A549 (cell line): ENCODE results near the gene PRR3. TPM values are rescaled to one million over a fixed set of nuclear protein-coding genes. Genes with fewer than 3 reads are reported as not detected.

ENCODE experiments used
- ATAC-seq, 2 experiments: fragments of 200-7000 bp in 1 of 2; fragments of >200 bp in 1 of 2; cut with Nextera tagmentation in 1 of 2; cut with Tn5 transposase in 1 of 2; 3 replicates each; pipeline versions ENCODE4 v1.8.0 to v1.9.1; 2018 to 2020; ENCODE audit warnings: mild to moderate bottlenecking in 1 of 2, moderate library complexity in 1 of 2
- CTCF ChIA-PET: fragments of 300-600 bp; sonication (Branson Sonifier 250); formaldehyde crosslinking; extraction: SDS; loops from one replicate; lab custom pipeline; 2021; ENCODE audit warnings: antibody characterized with exemption, inconsistent platforms; lab: Yijun Ruan, JAX
- POLR2A ChIA-PET: fragments of 350-600 bp; formaldehyde crosslinking; extraction: SDS; loops from one replicate; lab custom pipeline; 2021; ENCODE audit warnings: antibody characterized with exemption, inconsistent platforms; lab: Yijun Ruan, JAX
- DNase-seq, 2 experiments: peaks; one replicate each; pipeline versions ENCODE4 v3.0.0 to v3.0.0-alpha.2; 2011 to 2016; ENCODE audit warnings: low read depth in 1 of 2, low spot score in 1 of 2
- FAIRE-seq: peaks from 2 replicates; lab custom pipeline; 2011; peaks lifted over from hg19 to GRCh38; lab: Jason Lieb, UNC
- H3K27ac ChIP-seq, 2 experiments: fragments of >200 bp; sonication (Bioruptor Twin); formaldehyde crosslinking; 3 replicates each; pipeline ENCODE4 v1.5.1; 2016 to 2017
- H3K4me1 ChIP-seq: fragments of >200 bp; sonication (Bioruptor Twin); formaldehyde crosslinking; 3 replicates; pipeline ENCODE4 v1.6.1; 2016
- H3K4me2 ChIP-seq: fragments of >200 bp; sonication (Bioruptor Twin); formaldehyde crosslinking; 3 replicates; pipeline ENCODE4 v1.6.1; 2016
- H3K4me3 ChIP-seq: fragments of >200 bp; sonication (Bioruptor Twin); formaldehyde crosslinking; 3 replicates; pipeline ENCODE4 v1.5.1; 2016
- H3K9me3 ChIP-seq: fragments of >200 bp; sonication (Bioruptor Twin); formaldehyde crosslinking; 3 replicates; pipeline ENCODE4 v1.6.1; 2016
- BCL3 ChIP-seq: fragments of >200 bp; sonication (Bioruptor Twin); formaldehyde crosslinking; IDR thresholded peaks from 3 replicates; pipeline ENCODE4 v1.6.1; 2016
- CBX2 ChIP-seq: fragments of 200-600 bp; sonication (generic); IDR thresholded peaks from 2 replicates; pipeline ENCODE4 v1.6.1; 2016; ENCODE audit warnings: low read depth, mild to moderate bottlenecking, borderline replicate concordance
- CEBPB ChIP-seq, 2 experiments: fragments of >200 bp in 1 of 2; sonication (Bioruptor Twin) in 1 of 2; formaldehyde crosslinking in 1 of 2; IDR thresholded peaks; 2 replicates each; pipeline ENCODE4 v1.6.1; 2012 to 2016
- CHD4 ChIP-seq: fragments of 200-600 bp; sonication (generic); IDR thresholded peaks from 2 replicates; pipeline ENCODE4 v1.6.1; 2016; ENCODE audit warnings: antibody characterized with exemption, mild to moderate bottlenecking, borderline replicate concordance
- E2F6 ChIP-seq: IDR thresholded peaks from 2 replicates; pipeline ENCODE4 v1.6.1; 2012; ENCODE audit warnings: low read depth, borderline replicate concordance
- EHF ChIP-seq: fragments of 250-450 bp; sonication (Bioruptor Pico); IDR thresholded peaks from 2 replicates; pipeline ENCODE4 v1.5.0; 2020; ENCODE audit warnings: mild to moderate bottlenecking
- ELK1 ChIP-seq: fragments of 150-350 bp; IDR thresholded peaks from 2 replicates; pipeline ENCODE4 v1.6.1; 2014; ENCODE audit warnings: low read depth, mild to moderate bottlenecking, low read length
- FOSB ChIP-seq: fragments of 250-450 bp; sonication (Bioruptor Pico); IDR thresholded peaks from 2 replicates; pipeline ENCODE4 v1.5.0; 2020; ENCODE audit warnings: mild to moderate bottlenecking, moderate library complexity
- FOSL2 ChIP-seq, 2 experiments: fragments of 450-650 bp in 1 of 2; fragments of >200 bp in 1 of 2; sonication (Bioruptor Twin) in 1 of 2; formaldehyde crosslinking; IDR thresholded peaks; 2 replicates each; pipeline versions ENCODE4 v1.5.0 to v1.6.1; 2016 to 2020; ENCODE audit warnings: mild to moderate bottlenecking in 1 of 2, moderate library complexity in 1 of 2
- HDAC2 ChIP-seq: fragments of 200-600 bp; sonication (generic); IDR thresholded peaks from 2 replicates; pipeline ENCODE4 v1.6.1; 2016
- HES2 ChIP-seq: fragments of >200 bp; sonication (Bioruptor Twin); formaldehyde crosslinking; IDR thresholded peaks from 2 replicates; pipeline ENCODE4 v1.6.1; 2016
- HEYL ChIP-seq: fragments of 250-450 bp; sonication (Bioruptor Pico); IDR thresholded peaks from 2 replicates; pipeline ENCODE4 v1.8.0; 2021; ENCODE audit warnings: mild to moderate bottlenecking, moderate library complexity
- HOXA7 ChIP-seq: fragments of 250-450 bp; sonication (Bioruptor Pico); IDR thresholded peaks from 2 replicates; pipeline ENCODE4 v1.5.0; 2020; ENCODE audit warnings: mild to moderate bottlenecking, moderate library complexity
- KDM1A ChIP-seq: fragments of 200-600 bp; sonication (generic); IDR thresholded peaks from 2 replicates; pipeline ENCODE4 v1.6.1; 2016; ENCODE audit warnings: low read depth, mild to moderate bottlenecking
- KDM5A ChIP-seq: fragments of 200-600 bp; sonication (generic); IDR thresholded peaks from 2 replicates; pipeline ENCODE4 v1.6.1; 2016; ENCODE audit warnings: antibody characterized with exemption, mild to moderate bottlenecking
- MAX ChIP-seq: IDR thresholded peaks from 2 replicates; pipeline ENCODE4 v1.6.1; 2012
- NFE2L2 ChIP-seq: fragments of 150-350 bp; conservative IDR thresholded peaks from 2 replicates; pipeline ENCODE4 v1.6.1; 2014; ENCODE audit warnings: low read length
- NPAS2 ChIP-seq: fragments of 250-450 bp; sonication (Bioruptor Pico); IDR thresholded peaks from 2 replicates; pipeline ENCODE4 v1.8.0; 2022; ENCODE audit warnings: mild to moderate bottlenecking, moderate library complexity, borderline replicate concordance
- NR3C1 ChIP-seq: fragments of >200 bp; sonication (Bioruptor Twin); formaldehyde crosslinking; IDR thresholded peaks from 3 replicates; pipeline ENCODE4 v1.6.1; 2017
- RAD21 ChIP-seq, 2 experiments: fragments of >200 bp in 1 of 2; sonication (Bioruptor Twin) in 1 of 2; formaldehyde crosslinking in 1 of 2; IDR thresholded peaks in 1 of 2; conservative IDR thresholded peaks in 1 of 2; 2 replicates in 1 of 2; 3 replicates in 1 of 2; pipeline ENCODE4 v1.6.1; 2012 to 2018; ENCODE audit warnings: inconsistent platforms in 1 of 2
- RARB ChIP-seq: fragments of 250-450 bp; sonication (Bioruptor Pico); IDR thresholded peaks from 2 replicates; pipeline ENCODE4 v1.8.0; 2021; ENCODE audit warnings: mild to moderate bottlenecking, moderate library complexity
- RCOR1 ChIP-seq: fragments of 150-350 bp; IDR thresholded peaks from 2 replicates; pipeline ENCODE4 v1.6.1; 2014; ENCODE audit warnings: antibody characterized with exemption, low read length, low read depth
- RFX5 ChIP-seq: fragments of 450-650 bp; IDR thresholded peaks from 2 replicates; pipeline ENCODE4 v1.7.1; 2014; ENCODE audit warnings: antibody characterized with exemption, mild to moderate bottlenecking, moderate library complexity
- RNF2 ChIP-seq: fragments of 200-600 bp; sonication (generic); IDR thresholded peaks from 2 replicates; pipeline ENCODE4 v1.6.1; 2016; ENCODE audit warnings: low read depth, mild to moderate bottlenecking, antibody characterized with exemption, moderate library complexity, borderline replicate concordance
- SREBF2 ChIP-seq: fragments of 450-650 bp; IDR thresholded peaks from 2 replicates; pipeline ENCODE4 v1.6.1; 2014; ENCODE audit warnings: mild to moderate bottlenecking, moderate library complexity
- TFCP2L1 ChIP-seq: fragments of 250-450 bp; sonication (Bioruptor Pico); IDR thresholded peaks from 2 replicates; pipeline ENCODE4 v1.5.0; 2021; ENCODE audit warnings: mild to moderate bottlenecking
- TP53 ChIP-seq: fragments of 250-450 bp; sonication (Bioruptor Pico); IDR thresholded peaks from 2 replicates; pipeline ENCODE4 v1.5.0; 2021; ENCODE audit warnings: mild to moderate bottlenecking, moderate library complexity
- USF2 ChIP-seq: fragments of 450-650 bp; IDR thresholded peaks from 2 replicates; pipeline ENCODE4 v1.6.1; 2014; ENCODE audit warnings: antibody characterized with exemption
- ZSCAN20 ChIP-seq: fragments of 250-450 bp; sonication (Bioruptor Pico); IDR thresholded peaks from 2 replicates; pipeline ENCODE4 v1.8.0; 2022; ENCODE audit warnings: mild to moderate bottlenecking, moderate library complexity
- WGBS: methylation state at CpG from one replicate; pipeline ENCODE4 v1.1.6; 2017; ENCODE audit errors: missing lambda C conversion rate; 5-methylcytosine and 5-hydroxymethylcytosine counted together
- polyA plus RNA-seq, 4 experiments: library from polyadenylated mRNA; depleted of rRNA in 3 of 4; stranded (reverse); fragments of >200 nt; fragmentation: RNase III in 1 of 4; extraction: RNeasy Plus Mini Kit Qiagen cat#74134 plus additional on column Dnase treatment in 1 of 4; gene quantifications; 2 replicates in 3 of 4; 3 replicates in 1 of 4; pipeline ENCODE4 v1.2.3, GENCODE V29; 2011 to 2017

The PRR3 gene
- polyA plus RNA-seq, 2 of the 4 experiments (the other 2 are of a cell fraction): 13.8 to 24.1 TPM

- TF ChIP-seq NPAS2 (CRISPR knock-in tag) (no peak), NR3C1 (no peak), RFX5 (no peak), CBX2 (no peak), FOSB (CRISPR knock-in tag) (no peak), MAX (no peak), CEBPB (IDR thresholded peaks at IDR 0.05) (no peak)
Observed at GRCh38 chr6:30610065-30610464, 53.0 kb downstream of the PRR3 start (continued).

GRCh38 chr6:30611150-30611855 is 54.2 kb downstream of the PRR3 start:
- Histone ChIP-seq H3K9me3 (no peaks in the 10 kb centered on the region), H3K4me1 (peaks cover 33% of the 10 kb centered on the region), H3K4me3 (no peak overlapping the region), H3K27ac (no peak overlapping the region), H3K4me2 (no peak overlapping the region)
- FAIRE-seq: no peak
- POLR2A ChIA-PET: no interaction called here
- 87% methylated on average over 9 of the region's 9 CpGs for WGBS
- no peak for DNase-seq
- ATAC-seq: no peak
- TF ChIP-seq SREBF2: no peak
- TF ChIP-seq ELK1: no peak
- TF ChIP-seq CHD4: no peak
- TF ChIP-seq RARB (CRISPR knock-in tag): no peak
- no peak for TF ChIP-seq ZSCAN20 (CRISPR knock-in tag)
- TF ChIP-seq HEYL: no peak
- TF ChIP-seq FOSL2 (IDR thresholded peaks at IDR 0.05): no peak
- TF ChIP-seq FOSL2 (CRISPR knock-in tag; IDR thresholded peaks at IDR 0.05): no peak
- no peak for TF ChIP-seq HDAC2
- no peak for TF ChIP-seq EHF (CRISPR knock-in tag)
- TF ChIP-seq TFCP2L1: no peak
- no peak for TF ChIP-seq TP53
- TF ChIP-seq USF2: no peak
- no peak for TF ChIP-seq MAX
- no peak for TF ChIP-seq HES2
- no peak for TF ChIP-seq KDM1A
- TF ChIP-seq KDM5A: no peak
- CTCF ChIA-PET: interaction anchor here (0.8 to 3.7 kb wide), 6 partner anchors 13 to 129 kb away, joined by 4 to 16 read pairs (median 4); no protein-coding TSS in a partner anchor

- 85% methylated on average over 2 of the region's 2 CpGs for WGBS
- Histone ChIP-seq H3K27ac (no peak overlapping the region), H3K4me3 (no peak overlapping the region), H3K4me1 (peaks cover 33% of the 10 kb centered on the region), H3K4me2 (no peak overlapping the region), H3K9me3 (no peaks in the 10 kb centered on the region)
- TF ChIP-seq NFE2L2 (no peak), E2F6 (no peak), FOSL2 (IDR thresholded peaks at IDR 0.05) (no peak), FOSL2 (CRISPR knock-in tag; IDR thresholded peaks at IDR 0.05) (no peak), CBX2 (no peak), FOSB (CRISPR knock-in tag) (no peak), RARB (CRISPR knock-in tag) (no peak), HOXA7 (CRISPR knock-in tag) (no peak), RNF2 (no peak), RAD21 (conservative IDR thresholded peaks at IDR 0.05 in 1 of 2, IDR thresholded peaks at IDR 0.05 in 1 of 2) (no peak), RCOR1 (no peak), BCL3 (no peak)
- POLR2A ChIA-PET: interaction anchor here (1.8 to 2.1 kb wide), 2 partner anchors 15 to 67 kb away, joined by 4 to 10 read pairs; no protein-coding TSS in a partner anchor
- ATAC-seq (no peak), DNase-seq (no peak), FAIRE-seq (no peak)
- CTCF ChIA-PET: interaction anchor here (0.9 to 3.7 kb wide), 3 partner anchors 8 to 21 kb away, joined by 4 to 16 read pairs (median 6); no protein-coding TSS in a partner anchor
Observed at GRCh38 chr6:30611856-30612194, 54.7 kb downstream of the PRR3 start.
